Fibroblast of peridontal ligament (primary cell): ENCODE data around the gene DPP6.

Experiments used
- DNase-seq: peaks from one replicate; pipeline ENCODE4 v3.0.0-alpha.2; 2010; ENCODE audit errors: extremely low read depth

DPP6 gene

DNA sequence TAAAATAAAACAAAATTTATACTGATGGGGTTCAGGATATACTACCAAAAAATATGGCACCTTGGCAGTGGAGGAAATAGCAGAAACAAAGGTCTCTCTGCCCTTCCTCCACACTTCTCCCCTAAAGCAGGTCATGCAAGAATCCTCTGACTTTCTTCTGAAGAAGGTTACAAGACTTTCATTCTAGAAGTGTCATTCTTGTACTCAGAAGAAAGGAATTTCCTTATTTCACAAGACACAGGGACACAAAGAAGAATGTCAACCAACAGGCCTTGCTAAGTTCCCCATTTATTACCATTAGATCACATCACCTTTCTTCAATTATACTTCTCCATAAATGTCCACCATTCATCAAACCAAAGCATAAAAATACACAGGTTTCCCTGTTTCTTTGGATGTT lies 480.6 kb downstream of the DPP6 start:
- DNase-seq: no peak

DNA sequence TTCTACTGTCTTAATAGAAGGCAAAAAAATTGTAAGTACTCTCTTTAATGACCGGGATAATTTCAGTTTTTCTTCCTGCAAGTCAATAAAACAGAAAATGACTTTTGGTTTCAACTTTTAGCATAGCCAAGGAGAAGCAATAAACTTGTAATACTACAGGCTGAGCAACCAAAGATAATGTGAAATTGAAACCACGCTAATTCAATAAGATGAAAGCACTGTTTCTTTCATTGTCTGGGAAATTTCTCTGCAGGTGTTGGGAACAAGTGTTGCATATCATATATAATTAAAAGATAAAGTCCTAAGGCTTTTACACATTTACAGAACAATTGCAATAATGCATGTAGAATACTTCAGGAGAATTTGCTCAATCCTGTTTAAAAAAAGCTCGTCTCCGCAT lies 488.4 kb downstream of the DPP6 start:
- DNase-seq: no peak

DNA sequence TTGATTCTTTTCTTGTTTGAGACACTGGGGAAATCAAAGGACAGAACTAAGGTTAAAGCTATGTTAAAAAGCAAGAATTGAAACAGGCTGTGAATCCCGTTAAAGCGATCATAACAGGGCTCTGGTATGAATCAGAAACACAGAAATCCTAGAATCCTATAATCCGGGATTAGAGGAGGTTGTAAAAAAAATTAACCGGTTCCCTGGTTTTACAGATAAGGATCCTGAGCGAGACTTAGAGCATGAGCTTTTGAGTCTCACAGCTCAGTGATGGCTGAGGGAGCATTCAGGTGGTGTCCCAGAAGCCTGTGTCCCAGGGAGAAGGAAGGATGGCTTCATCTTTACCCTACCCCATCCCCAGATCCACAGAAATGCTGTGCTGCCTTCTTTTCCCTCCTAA lies 489.4 kb downstream of the DPP6 start:
- no peak for DNase-seq

DNA sequence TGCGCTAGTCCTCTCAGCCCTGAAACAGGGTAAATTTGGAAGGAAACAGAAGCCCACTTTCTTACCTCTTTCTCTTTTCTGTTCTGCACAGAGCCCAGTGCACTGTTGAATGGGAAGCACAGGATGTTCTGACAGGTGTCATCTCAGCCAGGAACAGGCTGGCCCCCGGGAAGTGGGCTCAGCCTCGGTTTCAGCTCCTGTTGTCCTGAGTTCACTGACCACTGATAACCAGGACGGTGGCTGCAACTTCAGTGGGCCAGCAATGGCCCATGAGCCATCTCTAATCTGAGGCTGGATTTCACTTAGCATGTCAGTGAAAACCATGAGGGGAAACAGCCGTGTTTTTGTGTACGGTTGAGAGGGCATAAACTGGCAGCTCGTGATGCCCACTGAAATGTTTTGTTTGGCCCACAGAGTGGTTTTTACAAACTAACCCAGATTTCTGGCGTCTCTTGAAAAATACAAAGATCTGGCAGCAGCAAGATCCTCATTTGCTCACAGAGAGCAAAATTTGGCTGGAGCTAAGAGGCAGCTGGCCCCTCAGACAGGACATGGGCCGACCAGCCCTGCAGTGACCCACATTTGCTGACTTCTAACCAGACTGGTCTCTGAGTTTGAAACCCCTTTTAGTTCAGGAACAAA lies 494.9 kb downstream of the DPP6 start:
- DNase-seq: no peak

DNA sequence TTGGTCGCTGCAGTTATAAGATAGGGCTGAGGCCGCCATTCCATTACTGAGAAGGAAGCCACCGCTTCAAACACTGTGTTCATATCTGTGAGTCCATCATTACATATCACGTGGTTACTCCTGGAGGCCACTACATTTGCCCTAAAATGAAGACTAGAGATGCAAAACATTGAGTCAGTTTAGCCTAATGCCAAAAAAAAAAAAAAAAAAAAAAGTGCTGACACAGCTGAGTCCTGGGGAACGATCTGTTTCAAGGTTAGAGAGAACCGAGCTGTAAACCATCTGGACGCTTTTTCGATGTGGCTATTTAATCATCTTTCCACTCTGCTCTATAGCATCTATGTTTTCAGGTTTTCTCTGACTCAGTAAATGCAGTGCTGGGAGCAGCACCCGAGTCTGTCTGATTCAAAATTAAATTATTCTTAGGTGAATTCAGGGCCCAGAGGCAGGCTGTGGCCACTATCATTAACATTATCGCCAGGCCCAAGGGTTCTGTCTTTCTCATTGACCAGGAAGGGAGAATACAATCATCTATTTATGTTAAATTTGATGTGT lies 501.6 kb downstream of the DPP6 start:
- no peak for DNase-seq

DNA sequence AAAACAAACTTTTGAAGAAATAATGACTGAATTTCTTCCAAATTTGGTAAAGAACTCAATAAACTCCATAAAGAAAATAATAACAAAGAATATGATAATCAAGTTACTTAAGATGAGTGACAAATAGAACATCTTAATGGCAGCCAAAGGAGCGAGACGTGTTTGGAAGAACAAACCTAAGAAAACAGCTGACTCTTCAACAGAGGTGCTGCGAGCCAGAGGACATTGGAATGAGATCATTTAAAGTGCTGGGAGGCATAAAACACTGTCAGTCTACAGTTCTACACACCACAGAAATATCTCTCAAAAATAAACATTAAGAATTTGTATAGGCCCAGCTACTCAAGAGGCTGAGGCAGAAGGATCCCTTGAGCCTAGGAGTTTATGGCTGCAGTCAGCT lies 507.3 kb downstream of the DPP6 start:
- no peak for DNase-seq

DNA sequence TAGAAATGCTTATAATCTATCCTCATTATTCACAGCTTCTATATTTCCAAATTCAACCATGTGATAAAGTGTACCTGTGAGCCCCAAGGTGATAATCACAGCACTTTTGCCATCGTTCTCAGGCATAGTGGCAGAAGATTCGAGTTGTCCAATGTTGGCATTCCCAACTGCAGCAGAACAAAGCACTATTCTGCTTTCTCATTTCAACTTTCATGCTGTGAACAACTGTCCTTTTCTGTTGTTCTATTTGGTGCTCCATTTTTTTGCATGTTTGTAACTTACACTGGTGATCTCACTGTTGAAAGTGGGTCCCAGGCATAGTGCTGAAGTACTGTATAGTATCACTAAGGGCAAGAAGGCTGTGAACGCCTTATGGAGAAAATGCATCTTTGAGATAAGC lies 512.5 kb downstream of the DPP6 start:
- DNase-seq: no peak

DNA sequence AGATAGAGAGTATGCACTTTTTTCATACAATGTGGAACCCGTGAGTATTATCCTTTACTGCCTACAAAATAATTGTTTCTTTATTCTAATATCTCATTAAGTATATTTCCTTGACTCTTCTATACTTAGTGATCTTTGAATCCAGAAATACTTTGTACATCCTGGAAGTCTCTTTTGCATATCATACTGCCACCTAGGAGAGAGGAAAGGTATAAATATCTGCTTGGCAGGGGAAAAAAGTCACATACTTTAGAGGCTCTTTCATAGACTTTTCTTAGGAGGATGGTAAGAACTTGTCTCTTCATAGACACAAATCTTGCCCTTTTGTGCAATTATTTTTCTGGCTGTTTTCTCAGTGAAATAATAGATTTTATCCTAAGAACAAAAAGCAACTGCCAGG lies 514.7 kb downstream of the DPP6 start:
- no peak for DNase-seq

DNA sequence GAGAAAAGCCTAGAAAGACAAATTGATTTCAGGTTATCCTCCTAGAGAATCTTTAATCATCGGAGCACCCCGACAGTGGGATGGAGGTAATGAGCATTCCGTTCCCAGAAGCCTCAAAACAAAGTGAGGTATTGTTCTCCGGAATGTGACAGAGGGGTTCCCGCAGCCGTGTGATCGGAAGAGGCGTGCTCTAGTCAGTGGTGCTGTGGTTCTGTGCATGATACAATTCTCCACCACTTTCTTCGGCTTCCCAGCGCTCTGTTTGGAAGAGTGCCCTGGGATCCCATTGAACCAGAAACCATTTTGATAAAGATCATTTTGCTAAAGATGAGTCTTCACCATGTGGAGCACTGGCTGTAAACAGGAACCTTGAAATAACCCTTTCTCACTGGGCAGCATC lies 516.1 kb downstream of the DPP6 start:
- no peak for DNase-seq

DNA sequence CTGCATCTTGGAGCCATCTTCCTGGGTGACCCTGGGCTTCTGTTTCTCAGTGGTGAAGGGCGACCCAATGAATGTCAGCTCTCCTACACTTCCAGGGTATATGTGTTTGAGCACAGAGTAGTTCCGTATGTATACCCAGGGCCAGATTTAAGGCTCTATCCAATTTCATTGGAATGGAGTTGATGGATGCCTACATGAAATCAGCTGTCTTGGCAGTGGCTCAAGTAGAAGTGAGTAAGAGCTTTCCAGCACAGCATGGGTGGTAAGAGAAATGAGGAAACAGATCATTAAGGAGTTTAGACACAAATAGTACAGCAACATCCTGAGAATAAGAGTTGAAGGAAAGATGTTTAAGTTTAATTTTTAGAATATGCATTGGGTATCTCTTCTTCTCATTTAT lies 517.7 kb downstream of the DPP6 start:
- DNase-seq: no peak

DNA sequence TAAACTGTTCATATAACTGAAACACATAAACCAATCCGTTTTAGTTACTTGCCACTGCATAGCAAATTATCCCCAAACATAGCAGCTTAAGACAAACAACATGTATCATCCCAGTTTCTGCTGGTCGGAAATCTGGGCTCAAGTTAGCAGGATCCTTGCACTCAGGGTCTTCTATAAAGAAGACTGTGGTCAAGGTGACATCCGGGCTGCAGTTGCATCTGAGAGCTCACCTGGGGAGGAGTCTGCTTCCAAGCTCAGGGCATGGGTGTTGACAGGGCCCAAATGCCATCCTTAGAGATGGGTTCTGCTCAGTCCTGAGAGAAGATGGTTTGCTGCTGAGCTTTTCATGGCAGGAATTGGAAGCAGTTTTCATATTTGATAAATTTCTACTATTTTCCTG lies 519.6 kb downstream of the DPP6 start:
- no peak for DNase-seq

DNA sequence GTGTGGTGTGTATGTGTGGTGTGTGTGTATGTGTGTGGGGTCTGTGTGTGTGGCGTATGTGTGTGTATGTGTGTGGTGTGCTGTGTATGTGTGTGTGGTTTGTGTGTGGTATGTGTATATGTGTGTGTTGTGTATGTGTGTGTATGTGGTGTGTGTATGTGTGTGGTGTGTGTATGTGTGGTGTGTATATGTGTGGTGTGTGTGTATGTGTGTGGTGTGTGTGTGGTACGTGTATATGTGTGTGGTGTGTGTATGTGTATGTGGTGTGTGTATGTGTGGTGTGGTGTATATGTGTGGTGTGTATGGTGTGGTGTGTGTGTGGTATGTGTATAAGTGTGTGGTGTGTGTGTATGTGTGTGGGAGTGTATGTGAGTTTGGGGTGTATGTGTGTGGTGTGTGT lies 522.0 kb downstream of the DPP6 start:
- DNase-seq: no peak

DNA sequence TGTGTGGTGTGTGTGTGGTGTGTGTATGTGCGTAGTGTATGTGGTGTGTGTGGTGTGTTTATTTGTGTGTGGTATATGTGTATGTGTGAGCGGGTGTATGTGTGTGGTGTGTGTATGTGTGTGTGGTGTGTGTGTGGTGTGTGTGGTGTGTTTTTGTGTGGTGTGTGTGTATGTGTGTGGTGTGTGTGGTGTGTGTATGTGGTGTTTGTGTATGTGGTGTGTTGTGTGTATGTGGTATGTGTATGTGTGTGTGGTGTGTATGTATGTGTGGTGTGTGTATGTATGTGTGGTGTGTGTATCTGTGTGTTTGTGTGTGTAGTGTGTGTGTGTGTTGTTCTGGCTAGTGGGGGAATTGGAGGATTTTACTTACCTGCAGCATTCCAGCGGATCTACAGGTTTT lies 523.3 kb downstream of the DPP6 start:
- DNase-seq: no peak

DNA sequence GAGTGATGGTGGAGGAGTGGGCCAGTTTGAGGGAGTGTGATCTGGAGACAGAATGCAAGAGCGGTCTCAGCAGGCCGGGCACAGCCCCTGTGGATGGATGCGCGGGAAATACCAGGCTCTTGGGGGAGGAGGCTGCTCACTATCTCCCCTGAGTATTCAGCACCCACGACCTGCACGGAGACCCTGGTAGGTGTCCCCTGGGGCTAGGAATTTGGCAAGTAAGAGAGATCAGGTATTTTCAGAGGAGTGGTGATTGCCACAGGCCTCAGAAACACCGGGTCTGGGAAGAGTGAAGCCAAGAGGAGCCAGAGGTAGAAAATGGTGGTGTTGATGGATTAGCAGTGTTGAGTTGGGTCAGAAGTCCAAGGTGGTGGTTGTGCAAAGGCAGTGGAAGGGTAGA lies 524.4 kb downstream of the DPP6 start:
- no peak for DNase-seq

DNA sequence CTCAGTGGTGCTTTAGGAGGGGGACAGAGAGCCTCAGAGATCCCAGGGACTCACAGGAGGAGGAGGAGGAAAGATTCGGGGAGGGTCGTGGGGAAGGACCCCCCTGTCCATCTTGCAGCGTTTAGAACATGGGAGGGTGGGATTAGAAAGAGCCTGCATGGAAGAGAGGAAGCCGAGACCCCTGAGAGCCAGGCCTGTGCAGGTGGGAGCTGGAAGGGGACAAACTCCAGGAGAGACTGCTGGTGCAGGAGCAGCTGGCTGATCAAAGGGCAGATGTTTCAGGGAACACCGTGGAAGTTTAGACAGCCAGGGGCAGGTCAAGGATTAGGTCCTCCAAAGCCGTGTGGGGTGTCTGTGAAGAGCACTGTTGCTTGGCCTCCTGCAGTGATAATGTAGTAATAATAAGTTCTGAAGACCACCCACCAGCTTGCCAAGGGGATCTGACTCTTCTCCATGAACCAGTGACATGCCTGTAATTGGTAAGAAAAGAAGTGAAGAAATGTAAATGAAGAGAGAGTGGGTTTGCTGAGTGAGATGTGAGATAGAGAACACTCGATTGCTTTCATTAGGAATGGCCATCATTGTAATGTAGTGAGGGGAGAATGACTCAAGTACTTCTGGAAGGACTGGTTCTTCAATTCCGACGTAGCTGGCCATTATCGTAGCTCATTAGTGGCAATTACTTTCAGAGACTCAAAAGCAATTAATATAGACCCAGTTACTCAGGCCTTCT lies 525.1 kb downstream of the DPP6 start:
- no peak for DNase-seq

DNA sequence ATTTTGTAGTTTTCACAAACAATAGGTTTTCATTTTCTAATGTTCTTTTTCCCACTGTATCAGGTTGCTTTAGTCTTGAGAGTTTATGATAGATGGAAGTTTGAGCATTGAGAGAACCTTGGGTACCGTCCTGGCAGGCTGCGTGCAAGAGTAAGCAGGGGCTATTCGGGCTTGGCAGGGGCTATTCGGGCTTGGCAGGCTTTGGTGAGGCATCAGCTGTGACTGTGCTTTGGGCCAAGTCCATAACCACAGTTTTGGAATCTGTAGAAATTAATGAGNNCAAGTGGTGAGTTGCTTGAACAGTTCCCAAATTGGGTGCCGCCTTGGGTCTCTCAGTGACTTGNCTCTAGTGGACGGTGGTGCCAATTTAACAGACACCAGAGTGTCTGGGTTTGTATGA lies 526.1 kb downstream of the DPP6 start:
- DNase-seq: no peak

DNA sequence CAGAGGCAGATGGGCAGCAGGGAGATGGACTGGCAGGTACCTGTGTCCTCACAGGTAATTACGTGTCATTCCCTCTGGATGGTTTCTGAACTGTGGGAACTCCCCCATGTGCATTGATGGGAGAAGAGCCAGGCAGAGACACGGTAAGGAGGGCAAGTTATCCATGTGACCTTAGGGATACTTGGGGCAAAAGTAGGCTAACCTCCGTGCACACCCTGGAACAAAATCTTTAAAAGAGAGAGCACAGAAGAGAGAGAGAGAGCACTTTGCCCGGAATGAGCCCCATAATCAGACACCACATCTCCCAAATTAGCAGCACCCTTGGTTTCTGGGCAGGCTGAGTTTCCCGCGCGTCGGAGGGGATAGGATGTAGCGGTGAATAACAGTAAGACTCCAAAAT lies 527.5 kb downstream of the DPP6 start:
- no peak for DNase-seq

DNA sequence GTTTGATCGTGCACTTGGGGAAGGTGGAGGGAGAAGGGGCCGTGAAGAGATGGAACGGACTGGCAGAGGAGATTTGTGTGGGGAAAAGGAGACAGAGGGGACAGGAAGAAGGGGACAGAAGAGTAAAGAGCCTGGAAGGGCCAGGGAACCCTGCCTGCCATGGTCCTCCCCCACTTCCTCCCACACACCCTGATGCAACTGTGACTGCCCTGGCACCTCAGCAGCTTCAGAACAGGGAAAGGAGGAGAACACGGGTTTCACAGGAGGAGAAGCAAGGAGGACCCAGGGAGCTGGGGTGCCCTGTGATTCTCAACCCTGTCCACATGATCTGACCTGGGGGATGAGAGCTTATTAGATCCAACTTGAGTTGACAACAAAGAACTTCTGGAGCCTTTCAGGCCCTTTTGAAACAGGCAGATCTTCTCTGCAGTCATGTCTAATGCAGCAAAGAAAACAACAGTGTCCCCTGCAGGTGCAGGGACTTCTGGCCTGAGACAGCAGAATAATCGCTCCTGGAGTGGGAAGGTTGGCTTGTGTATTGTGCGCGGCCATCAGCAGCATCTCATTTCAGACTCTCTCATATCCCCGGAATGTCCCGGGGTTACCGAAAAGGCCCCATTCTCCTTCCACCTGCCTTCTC lies 529.2 kb downstream of the DPP6 start:
- no peak for DNase-seq

DNA sequence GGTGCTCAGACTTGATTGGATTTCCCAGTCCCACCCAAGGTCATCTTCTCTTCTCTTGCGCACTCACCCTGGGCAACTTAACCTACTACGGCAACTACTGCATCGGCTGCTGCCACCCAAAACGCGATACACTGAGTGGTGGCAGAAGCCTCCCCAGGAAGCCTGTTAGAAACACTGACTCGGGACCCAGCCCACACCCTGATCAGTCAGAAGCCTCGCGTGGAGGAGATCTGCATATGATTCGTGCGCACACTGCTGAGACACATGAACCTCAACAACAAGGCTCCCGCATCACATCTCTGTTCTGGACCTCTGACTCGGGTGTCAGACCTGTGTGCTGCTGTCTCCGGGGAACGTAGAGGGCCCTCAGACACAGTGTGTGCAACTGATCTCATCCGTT lies 531.3 kb downstream of the DPP6 start:
- no peak for DNase-seq

DNA sequence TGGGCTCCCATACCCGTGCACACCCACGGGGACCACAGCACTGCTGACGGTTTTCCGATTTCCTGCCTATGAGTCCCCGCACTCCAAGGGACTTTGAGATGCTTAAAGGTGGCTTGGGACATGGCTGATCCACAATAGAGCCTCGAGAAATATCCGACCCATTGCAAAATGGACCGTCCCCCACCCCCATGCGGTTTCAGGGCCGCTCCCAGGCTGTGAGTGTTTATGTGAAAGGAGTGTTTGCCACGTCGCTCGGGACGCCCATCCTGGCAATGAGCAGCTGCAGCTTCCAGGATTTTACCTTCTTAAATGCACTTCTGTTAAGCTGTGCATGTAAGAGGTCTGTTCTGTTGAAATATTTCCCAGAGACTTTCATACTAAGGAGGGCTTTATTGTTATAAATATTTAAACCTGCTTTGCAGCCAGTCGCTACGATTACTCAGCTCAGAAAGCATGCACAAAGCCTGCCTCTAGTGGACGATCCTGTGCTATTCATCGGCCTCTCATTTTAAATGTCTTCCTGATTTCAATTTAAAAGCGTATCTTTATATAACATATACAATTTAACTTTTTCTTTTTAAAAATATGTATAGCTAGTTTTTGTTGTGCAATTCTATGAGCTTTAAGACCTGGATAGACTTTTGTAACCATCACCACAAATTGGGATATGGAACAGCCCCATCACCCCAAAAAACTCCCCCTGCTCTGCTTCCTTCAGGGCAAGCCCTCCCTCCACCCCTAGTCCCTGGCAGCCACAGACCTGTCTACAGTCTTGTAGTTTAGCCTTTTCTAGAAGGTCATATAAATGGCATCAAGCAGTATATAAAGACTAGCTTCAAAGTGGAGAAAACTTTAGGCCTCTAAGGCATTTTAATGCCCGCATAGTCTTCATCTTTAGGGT lies 532.4 kb downstream of the DPP6 start:
- DNase-seq: no peak

DNA sequence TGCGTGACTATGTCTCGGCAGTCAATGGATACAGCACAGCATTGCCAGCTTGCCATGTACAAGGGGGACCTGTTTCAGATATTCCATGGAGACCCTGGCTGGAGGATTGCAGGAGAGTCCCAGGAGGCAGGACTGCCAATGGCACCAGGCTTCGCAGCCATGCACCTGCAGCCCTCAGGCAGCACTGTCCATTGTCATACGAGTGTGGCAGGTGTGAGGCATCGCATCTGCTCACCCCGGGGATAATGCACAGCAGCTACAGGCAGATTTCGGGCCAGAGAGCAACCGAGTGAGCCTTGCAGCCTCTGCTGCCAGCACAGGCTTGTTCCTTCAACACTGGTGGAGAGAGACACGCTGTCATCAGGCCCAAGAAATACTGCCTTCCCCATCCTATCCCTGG lies 535.6 kb downstream of the DPP6 start:
- no peak for DNase-seq

DNA sequence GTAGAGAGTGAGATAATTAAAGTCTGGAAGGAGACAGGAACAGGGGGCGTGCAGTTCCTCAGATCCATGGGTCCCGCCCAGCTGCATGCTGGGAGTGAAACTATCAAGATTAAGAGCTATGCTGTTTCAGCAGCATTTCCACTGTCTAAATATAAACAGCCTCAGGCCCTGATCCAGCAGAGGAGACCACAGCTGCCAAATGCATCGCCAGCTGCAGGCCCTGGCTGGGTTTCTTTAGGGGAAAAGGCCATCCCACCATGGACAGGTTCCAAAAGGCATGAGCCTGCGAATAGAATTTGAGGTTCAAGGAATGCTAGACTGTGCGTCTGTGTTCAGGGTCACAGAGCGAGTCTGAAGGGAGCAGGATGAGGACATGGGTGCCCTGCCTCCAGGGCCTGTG lies 539.3 kb downstream of the DPP6 start:
- no peak for DNase-seq
